ENCODE results near the gene RIBC2. TPM values are rescaled to one million over a fixed set of nuclear protein-coding genes. Genes with fewer than 3 reads are reported as not detected.

RIBC2 gene
- total and polyA plus RNA-seq, 4 donors, result 0.25 to 1.5 TPM; not detected in 2

DNA sequence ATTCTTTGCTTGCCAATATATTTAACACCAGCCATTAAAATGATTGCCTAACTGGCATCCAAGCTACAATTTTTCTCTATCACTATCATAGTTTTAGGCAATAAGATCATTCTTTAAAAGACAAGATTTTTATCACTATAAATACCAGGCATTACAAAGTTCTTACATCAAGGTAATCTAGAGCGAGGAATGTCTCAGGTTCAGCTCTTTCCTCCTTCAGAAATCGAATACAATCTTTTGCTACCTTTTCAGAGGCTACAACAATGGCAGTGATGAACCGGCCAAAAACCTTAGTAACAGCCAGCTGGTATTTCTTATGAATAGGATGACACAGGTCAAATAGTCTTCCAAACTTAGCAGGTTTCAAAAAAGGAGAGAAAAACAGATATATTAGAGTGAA, 23.9 kb upstream of the RIBC2 start:
- DNase-seq (ENCODE audit: low spot score), result no peak
- no peak overlapping the region for H3K4me3 ChIP-seq (ENCODE audit: low read depth in 1 of 3, low read length in 3 of 3)
- 93% methylated on average over 3 of the region's 3 CpGs for WGBS
- no peak overlapping the region for H3K9ac ChIP-seq (ENCODE audit: low read depth in 1 of 2, low read length in 2 of 2)
- no peaks in the 10 kb centered on the region for H3K36me3 ChIP-seq (ENCODE audit: control insufficient read depth in 4 of 4, insufficient read depth in 3 of 4, low read depth in 1 of 4, low read length in 3 of 4)
- TF ChIP-seq MAX (IDR thresholded peaks at IDR 0.05), result no peak
- no peak for TF ChIP-seq RAD21 (IDR thresholded peaks at IDR 0.05)
- TF ChIP-seq RXRA (IDR thresholded peaks at IDR 0.05), result no peak
- no peak for TF ChIP-seq REST (IDR thresholded peaks at IDR 0.05)
- TF ChIP-seq FOXA2 (IDR thresholded peaks at IDR 0.05), result no peak
- TF ChIP-seq HNF4G (IDR thresholded peaks at IDR 0.05), result no peak
- H3K27me3 ChIP-seq (ENCODE audit: control insufficient read depth in 4 of 4, insufficient read depth in 4 of 4, low read length in 3 of 4), result no peaks in the 10 kb centered on the region
- no peaks in the 10 kb centered on the region for H3K9me3 ChIP-seq (ENCODE audit: control insufficient read depth in 4 of 4, low read length in 3 of 4)
- H3K4me1 ChIP-seq (ENCODE audit: control insufficient read depth in 4 of 4, insufficient read depth in 4 of 4, low read length in 3 of 4), result no peaks in the 10 kb centered on the region
- H3K27ac ChIP-seq (ENCODE audit: low read depth in 1 of 2, low read length in 2 of 2), result no peak overlapping the region

DNA sequence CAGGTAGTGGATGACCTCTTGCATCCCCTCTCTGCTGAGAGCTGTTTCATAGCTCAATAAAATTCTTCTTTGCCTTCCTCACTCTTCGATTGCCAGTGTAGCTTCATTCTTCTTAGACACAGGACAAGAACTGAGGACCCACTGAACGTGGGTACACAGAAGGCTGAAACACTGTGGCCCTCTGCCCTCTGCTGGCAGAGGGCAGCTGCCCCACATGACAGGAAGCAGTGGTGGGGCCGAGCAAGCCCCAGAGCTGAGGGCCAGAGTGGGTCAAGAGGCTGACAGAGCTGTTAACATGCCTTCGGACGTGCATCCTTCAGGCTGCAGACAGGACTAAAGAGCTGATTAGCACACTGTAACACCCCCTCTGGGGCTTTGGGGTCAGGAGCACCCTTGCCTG, 15.7 kb upstream of the RIBC2 start:
- H3K9me3 ChIP-seq (ENCODE audit: control insufficient read depth in 4 of 4, low read length in 3 of 4), result no peaks in the 10 kb centered on the region
- H3K27ac ChIP-seq (ENCODE audit: low read depth in 1 of 2, low read length in 2 of 2), result no peak overlapping the region
- 88% methylated on average over 5 of the region's 5 CpGs for WGBS
- H3K4me3 ChIP-seq (ENCODE audit: low read depth in 1 of 3, low read length in 3 of 3), result no peak overlapping the region
- H3K36me3 ChIP-seq (ENCODE audit: control insufficient read depth in 4 of 4, insufficient read depth in 3 of 4, low read depth in 1 of 4, low read length in 3 of 4), result no peaks in the 10 kb centered on the region
- no peak for DNase-seq (ENCODE audit: low spot score)
- no peak for TF ChIP-seq MAX (IDR thresholded peaks at IDR 0.05)
- peak in 1 of 2 donors; percentile 56 for TF ChIP-seq RAD21 (IDR thresholded peaks at IDR 0.05)
- TF ChIP-seq REST (IDR thresholded peaks at IDR 0.05), result no peak
- H3K27me3 ChIP-seq (ENCODE audit: control insufficient read depth in 4 of 4, insufficient read depth in 4 of 4, low read length in 3 of 4), result no peaks in the 10 kb centered on the region
- H3K9ac ChIP-seq (ENCODE audit: low read depth in 1 of 2, low read length in 2 of 2), result no peak overlapping the region
- H3K4me1 ChIP-seq (ENCODE audit: control insufficient read depth in 4 of 4, insufficient read depth in 4 of 4, low read length in 3 of 4), result no peaks in the 10 kb centered on the region

DNA sequence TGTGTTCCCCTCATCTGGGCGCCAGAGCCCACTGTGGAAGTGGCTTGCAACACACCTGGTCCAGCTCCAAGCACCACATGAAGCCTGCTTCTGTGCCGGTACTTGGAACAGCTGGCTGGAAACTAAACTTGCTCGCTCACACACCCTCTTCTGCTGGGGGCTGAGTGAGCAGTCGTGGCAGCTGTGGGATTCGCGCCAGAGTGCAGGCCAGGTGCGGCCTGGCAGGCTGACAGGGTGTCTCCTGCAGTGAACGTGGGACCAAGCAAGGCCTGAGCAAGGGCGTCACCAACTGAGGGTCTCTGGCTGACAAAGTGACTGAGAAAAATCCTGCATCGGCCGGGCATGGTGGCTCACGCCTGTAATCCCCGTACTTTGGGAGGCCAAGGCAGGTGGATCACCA, 15.3 kb upstream of the RIBC2 start:
- no peaks in the 10 kb centered on the region for H3K4me1 ChIP-seq (ENCODE audit: control insufficient read depth in 4 of 4, insufficient read depth in 4 of 4, low read length in 3 of 4)
- no peaks in the 10 kb centered on the region for H3K36me3 ChIP-seq (ENCODE audit: control insufficient read depth in 4 of 4, insufficient read depth in 3 of 4, low read depth in 1 of 4, low read length in 3 of 4)
- H3K9me3 ChIP-seq (ENCODE audit: control insufficient read depth in 4 of 4, low read length in 3 of 4), result no peaks in the 10 kb centered on the region
- no peak for TF ChIP-seq GABPA (IDR thresholded peaks at IDR 0.05 in 1 of 2, conservative IDR thresholded peaks at IDR 0.05 in 1 of 2)
- TF ChIP-seq NR2F2 (IDR thresholded peaks at IDR 0.05), result no peak
- TF ChIP-seq YY1 (IDR thresholded peaks at IDR 0.05), result no peak
- no peak overlapping the region for H3K4me3 ChIP-seq (ENCODE audit: low read depth in 1 of 3, low read length in 3 of 3)
- no peaks in the 10 kb centered on the region for H3K27me3 ChIP-seq (ENCODE audit: control insufficient read depth in 4 of 4, insufficient read depth in 4 of 4, low read length in 3 of 4)
- DNase-seq (ENCODE audit: low spot score), result no peak
- no peak overlapping the region for H3K27ac ChIP-seq (ENCODE audit: low read depth in 1 of 2, low read length in 2 of 2)
- H3K9ac ChIP-seq (ENCODE audit: low read depth in 1 of 2, low read length in 2 of 2), result no peak overlapping the region
- 96% methylated on average over 13 of the region's 13 CpGs for WGBS
